Prostate gland (tissue), 2 donors: ENCODE results near the gene GRIN2A. TPM values are rescaled to one million over a fixed set of nuclear protein-coding genes. Genes with fewer than 3 reads are reported as not detected.

Experiments used
- DNase-seq: peaks from one replicate; pipeline ENCODE4 v3.0.0-alpha.2; 2019; ENCODE audit warnings: low spot score
- H3K27ac ChIP-seq, 2 donors: fragments of 200-600 bp; sonication (generic); 2 replicates each; pipeline ENCODE4 v1.5.1; 2017 to 2019
- H3K27me3 ChIP-seq: fragments of 200-600 bp; sonication (generic); replicated peaks from 2 replicates; pipeline ENCODE4 v1.5.1; 2019; ENCODE audit not compliant: insufficient read depth
- H3K36me3 ChIP-seq, 2 donors: fragments of 200-600 bp; sonication (generic); 1 replicate in 1 of 2; 2 replicates in 1 of 2; pipeline versions ENCODE4 v1.5.1 to v1.8.1; 2017 to 2019
- H3K4me1 ChIP-seq: fragments of 200-600 bp; sonication (generic); replicated peaks from 2 replicates; pipeline ENCODE4 v1.5.1; 2019
- H3K4me3 ChIP-seq, 2 donors: fragments of 200-600 bp; sonication (generic); 2 replicates each; pipeline ENCODE4 v1.5.1; 2017 to 2019
- H3K9me3 ChIP-seq: fragments of 200-600 bp; sonication (generic); 2 replicates; pipeline ENCODE4 v1.5.1; 2017
- CTCF ChIP-seq, 4 experiments: fragments of 200-600 bp in 2 of 4; fragments of 450-650 bp in 2 of 4; sonication (generic) in 2 of 4; IDR thresholded peaks; 1 replicate in 3 of 4; 2 replicates in 1 of 4; pipeline ENCODE4 v1.5.1; 2016 to 2019; ENCODE audit warnings: antibody characterized with exemption in 4 of 4, mild to moderate bottlenecking in 2 of 4, moderate library complexity in 2 of 4
- POLR2A ChIP-seq: fragments of 450-650 bp; IDR thresholded peaks from one replicate; pipeline ENCODE4 v1.6.1; 2016; ENCODE audit warnings: antibody characterized with exemption, mild to moderate bottlenecking
- POLR2AphosphoS5 ChIP-seq: sonication (generic); formaldehyde crosslinking; IDR thresholded peaks from one replicate; pipeline ENCODE4 v1.6.1; 2017; ENCODE audit warnings: antibody characterized with exemption
- WGBS: methylation state at CpG from one replicate; pipeline ENCODE4 v1.1.5; 2018; 5-methylcytosine and 5-hydroxymethylcytosine counted together
- intact Hi-C: fragments of 100-400 bp; cut with DNase I; formaldehyde crosslinking; loops from one replicate; pipeline ENCODE4 v1.14.2; 2022
- total RNA-seq, 2 donors: library from RNA; depleted of rRNA; stranded (reverse); fragments of >200 nt; gene quantifications; one replicate each; pipeline ENCODE4 v1.1.0, GENCODE V29; 2016

Gene GRIN2A
- total RNA-seq, 2 donors from 2014 or later: 0.23 to 11.4 TPM

- no peaks in the 10 kb centered on the region for H3K36me3 ChIP-seq
- H3K9me3 ChIP-seq: no peaks in the 10 kb centered on the region
- intact Hi-C loops: no loop called here
- TF ChIP-seq POLR2A (no peak), POLR2AphosphoS5 (no peak), CTCF (IDR thresholded peaks at IDR 0.05) (no peak)
- no peak overlapping the region for H3K27ac ChIP-seq
- no peaks in the 10 kb centered on the region for H3K27me3 ChIP-seq
- WGBS: 31% methylated on average over 1 of the region's 1 CpG
- no peak for DNase-seq
- no peaks in the 10 kb centered on the region for H3K4me1 ChIP-seq
- H3K4me3 ChIP-seq: no peak overlapping the region
Measured at GRCh38 chr16:9970796-9971195, 211.4 kb downstream of the GRIN2A start.

GRCh38 chr16:9970244-9970643, 212.0 kb downstream of the GRIN2A start:
- Histone ChIP-seq H3K27me3 (no peaks in the 10 kb centered on the region), H3K4me3 (no peak overlapping the region), H3K9me3 (no peaks in the 10 kb centered on the region), H3K27ac (no peak overlapping the region), H3K36me3 (no peaks in the 10 kb centered on the region), H3K4me1 (no peaks in the 10 kb centered on the region)
- intact Hi-C loops: no loop called here
- no peak for DNase-seq
- WGBS: 37% methylated on average over 2 of the region's 2 CpGs
- TF ChIP-seq POLR2AphosphoS5 (no peak), CTCF (IDR thresholded peaks at IDR 0.05) (no peak), POLR2A (no peak)

- Histone ChIP-seq H3K36me3 (no peaks in the 10 kb centered on the region), H3K27me3 (no peaks in the 10 kb centered on the region), H3K4me3 (no peak overlapping the region), H3K9me3 (no peaks in the 10 kb centered on the region), H3K27ac (no peak overlapping the region), H3K4me1 (no peaks in the 10 kb centered on the region)
- TF ChIP-seq POLR2A (no peak), POLR2AphosphoS5 (no peak), CTCF (IDR thresholded peaks at IDR 0.05) (no peak)
- intact Hi-C loops: no loop called here
- no peak for DNase-seq
- WGBS: 97% methylated on average over 4 of the region's 4 CpGs
Measured at GRCh38 chr16:9969580-9969979, 212.6 kb downstream of the GRIN2A start.

- 88% methylated on average over 9 of the region's 9 CpGs for WGBS
- intact Hi-C loops: no loop called here
- H3K4me1 ChIP-seq: no peaks in the 10 kb centered on the region
- H3K27ac ChIP-seq: no peak overlapping the region
- TF ChIP-seq POLR2AphosphoS5 (no peak), POLR2A (no peak), CTCF (IDR thresholded peaks at IDR 0.05) (no peak)
- H3K36me3 ChIP-seq: no peaks in the 10 kb centered on the region
- DNase-seq: no peak
- no peaks in the 10 kb centered on the region for H3K27me3 ChIP-seq
- no peak overlapping the region for H3K4me3 ChIP-seq
- no peaks in the 10 kb centered on the region for H3K9me3 ChIP-seq
Measured at GRCh38 chr16:9966569-9967157, 215.6 kb downstream of the GRIN2A start.

- no peaks in the 10 kb centered on the region for H3K4me1 ChIP-seq
- H3K4me3 ChIP-seq: no peak overlapping the region
- no peaks in the 10 kb centered on the region for H3K27me3 ChIP-seq
- intact Hi-C loops: no loop called here
- H3K36me3 ChIP-seq: no peaks in the 10 kb centered on the region
- no peaks in the 10 kb centered on the region for H3K9me3 ChIP-seq
- no peak for TF ChIP-seq CTCF (IDR thresholded peaks at IDR 0.05)
- no peak for TF ChIP-seq POLR2AphosphoS5
- no peak for TF ChIP-seq POLR2A
- DNase-seq: no peak
- H3K27ac ChIP-seq: no peak overlapping the region
- WGBS: 61% methylated on average over 3 of the region's 3 CpGs
Measured at GRCh38 chr16:9965079-9965478, 217.1 kb downstream of the GRIN2A start.
